Epidermal melanocyte (primary cell): Measurements from ENCODE around the gene RASA3.
"Not testable (repeated sequence)": the region's sequence is repeated elsewhere in the genome, so short reads cannot be mapped to it uniquely, and the experiment has no call there.

ENCODE experiments used
- DNase-seq: peaks from one replicate; pipeline ENCODE4 v3.0.0; 2011; ENCODE audit warnings: low spot score; ENCODE audit not compliant: insufficient read length

RASA3 gene

GRCh38 chr13:114157869-114158495, 25.6 kb upstream of the RASA3 start:
- DNase-seq = no peak

- no peak for DNase-seq
These were observed 23.8 kb upstream of the RASA3 start for GRCh38 chr13:114155926-114156883.

GRCh38 chr13:114155320-114155719, 22.9 kb upstream of the RASA3 start:
- DNase-seq = no peak

GRCh38 chr13:114154476-114154875, 22.1 kb upstream of the RASA3 start:
- DNase-seq = no peak

GRCh38 chr13:114153485-114154080, 21.2 kb upstream of the RASA3 start:
- DNase-seq = no peak

- DNase-seq = peak; percentile 89
These were observed 20.5 kb upstream of the RASA3 start for GRCh38 chr13:114152831-114153371.

- DNase-seq = no peak
These were observed 19.8 kb upstream of the RASA3 start for GRCh38 chr13:114152285-114152645.

GRCh38 chr13:114151565-114152284, 19.3 kb upstream of the RASA3 start:
- no peak for DNase-seq

GRCh38 chr13:114151031-114151430, 18.6 kb upstream of the RASA3 start:
- no peak for DNase-seq

GRCh38 chr13:114149774-114150740, 17.6 kb upstream of the RASA3 start:
- no peak for DNase-seq

- not testable (repeated sequence) for DNase-seq
These were observed 16.5 kb upstream of the RASA3 start for GRCh38 chr13:114148886-114149285.

- no peak for DNase-seq
These were observed 16.1 kb upstream of the RASA3 start for GRCh38 chr13:114148521-114148855.

GRCh38 chr13:114147803-114148520, 15.5 kb upstream of the RASA3 start:
- DNase-seq = no peak

GRCh38 chr13:114146629-114147028, 14.2 kb upstream of the RASA3 start:
- DNase-seq = no peak

GRCh38 chr13:114146173-114146572, 13.8 kb upstream of the RASA3 start:
- DNase-seq = no peak

- DNase-seq = no peak
These were observed 13.3 kb upstream of the RASA3 start for GRCh38 chr13:114145722-114146121.

GRCh38 chr13:114145256-114145655, 12.8 kb upstream of the RASA3 start:
- no peak for DNase-seq

GRCh38 chr13:114144606-114145244, 12.3 kb upstream of the RASA3 start:
- DNase-seq = no peak
